IMR-90 (cell line): Measurements from ENCODE around the gene TVP23A. TPM values are rescaled to one million over a fixed set of nuclear protein-coding genes. Genes with fewer than 3 reads are reported as not detected.

Source experiments
- ATAC-seq: fragments of 200-7000 bp; cut with Tn5 transposase; 2 replicates; pipeline ENCODE4 v1.9.1; 2020; ENCODE audit warnings: low read depth, mild to moderate bottlenecking, moderate library complexity
- BruUV-seq: library from RNA; stranded (reverse); fragments of 400-500 nt; replicated peaks from 2 replicates; lab custom pipeline; 2021; lab: Mats Ljungman, UMichigan
- CTCF ChIA-PET: fragments of 300-600 bp; formaldehyde crosslinking; extraction: SDS; loops from one replicate; lab custom pipeline; 2021; ENCODE audit warnings: antibody characterized with exemption; lab: Yijun Ruan, JAX
- POLR2A ChIA-PET: fragments of 300-600 bp; sonication (Branson Sonifier 250); formaldehyde crosslinking; loops from one replicate; lab custom pipeline; 2022; ENCODE audit warnings: antibody characterized with exemption; ENCODE audit not compliant: unreplicated experiment; lab: Charles Lee
- DNase-seq: peaks from one replicate; pipeline ENCODE4 v3.0.0; 2013
- H2AFZ ChIP-seq: replicated peaks from 2 replicates; pipeline ENCODE3; 2013; ENCODE audit warnings: low read length, mild to moderate bottlenecking; ENCODE audit not compliant: poor library complexity
- H2AK5ac ChIP-seq: 2 replicates; pipeline ENCODE4 v1.6.1; 2013; ENCODE audit warnings: low read depth, low read length, inconsistent platforms
- H2AK9ac ChIP-seq: replicated peaks from 2 replicates; pipeline ENCODE3; 2013; ENCODE audit warnings: mild to moderate bottlenecking, low read depth, low read length, moderate library complexity; ENCODE audit not compliant: poor library complexity
- H2BK120ac ChIP-seq: 2 replicates; pipeline ENCODE4 v1.6.1; 2013; ENCODE audit warnings: low read depth, low read length, inconsistent platforms
- H2BK15ac ChIP-seq: 3 replicates; pipeline ENCODE4 v1.6.1; 2013; ENCODE audit warnings: low read depth, low read length, inconsistent platforms
- H2BK20ac ChIP-seq: 2 replicates; pipeline ENCODE4 v1.6.1; 2013; ENCODE audit warnings: low read depth, mild to moderate bottlenecking, inconsistent platforms, low read length, moderate library complexity
- H2BK5ac ChIP-seq: 2 replicates; pipeline ENCODE4 v1.6.1; 2013; ENCODE audit warnings: mild to moderate bottlenecking, low read depth, low read length, inconsistent platforms; ENCODE audit not compliant: poor library complexity, severe bottlenecking
- H3K14ac ChIP-seq: replicated peaks from 2 replicates; pipeline ENCODE4 v1.6.1; 2013; ENCODE audit warnings: low read depth, low read length, inconsistent platforms
- H3K18ac ChIP-seq: 2 replicates; pipeline ENCODE4 v1.6.1; 2013; ENCODE audit warnings: low read depth, low read length, control low read depth
- H3K23ac ChIP-seq: 2 replicates; pipeline ENCODE4 v1.6.1; 2013; ENCODE audit warnings: low read depth, low read length, inconsistent platforms
- H3K27ac ChIP-seq: 2 replicates; pipeline ENCODE4 v1.5.1; 2013; ENCODE audit warnings: mild to moderate bottlenecking, control low read depth, low read length; ENCODE audit not compliant: insufficient read depth
- H3K27me3 ChIP-seq: 2 replicates; pipeline ENCODE4 v1.6.1; 2013; ENCODE audit warnings: low read length; ENCODE audit not compliant: control insufficient read depth, insufficient read depth
- H3K36me3 ChIP-seq: 2 replicates; pipeline ENCODE4 v1.6.1; 2013; ENCODE audit warnings: low read length, mixed read lengths; ENCODE audit not compliant: control insufficient read depth, insufficient read depth
- H3K4ac ChIP-seq: 2 replicates; pipeline ENCODE4 v1.6.1; 2013; ENCODE audit warnings: low read depth, low read length, inconsistent platforms
- H3K4me1 ChIP-seq: 2 replicates; pipeline ENCODE4 v1.6.1; 2013; ENCODE audit warnings: low read length, mixed read lengths; ENCODE audit not compliant: control insufficient read depth, insufficient read depth
- H3K4me2 ChIP-seq: 2 replicates; pipeline ENCODE4 v1.6.1; 2013; ENCODE audit warnings: low read depth, mild to moderate bottlenecking, control low read depth, low read length, moderate library complexity
- H3K4me3 ChIP-seq: 2 replicates; pipeline ENCODE4 v1.5.1; 2013; ENCODE audit warnings: low read depth, mild to moderate bottlenecking, control low read depth, low read length, moderate library complexity; ENCODE audit not compliant: insufficient read depth
- H3K56ac ChIP-seq: 2 replicates; pipeline ENCODE4 v1.6.1; 2013; ENCODE audit warnings: low read length, inconsistent platforms; ENCODE audit not compliant: insufficient read depth; ENCODE audit errors: extremely low read depth
- H3K79me1 ChIP-seq, 2 experiments: 2 replicates each; pipeline ENCODE4 v1.6.1; 2013; ENCODE audit warnings: low read length in 2 of 2, inconsistent platforms in 1 of 2, low read depth in 1 of 2
- H3K9ac ChIP-seq: 2 replicates; pipeline ENCODE4 v1.6.1; 2013; ENCODE audit warnings: low read depth, low read length, control low read depth
- H3K9me1 ChIP-seq: 2 replicates; pipeline ENCODE4 v1.6.1; 2013; ENCODE audit warnings: low read length, inconsistent platforms; ENCODE audit not compliant: insufficient read depth
- H3K9me3 ChIP-seq: 2 replicates; pipeline ENCODE4 v1.6.1; 2013; ENCODE audit warnings: low read length; ENCODE audit not compliant: control insufficient read depth, insufficient read depth
- H4K20me1 ChIP-seq: 2 replicates; pipeline ENCODE4 v1.6.1; 2013; ENCODE audit warnings: low read length, inconsistent platforms; ENCODE audit not compliant: insufficient read depth
- H4K5ac ChIP-seq: 2 replicates; pipeline ENCODE4 v1.6.1; 2013; ENCODE audit warnings: mild to moderate bottlenecking, low read depth, low read length, control low read depth
- H4K8ac ChIP-seq, 2 experiments: 2 replicates each; pipeline ENCODE4 v1.6.1; 2013; ENCODE audit warnings: low read depth in 2 of 2, low read length in 2 of 2, control low read depth in 1 of 2, inconsistent platforms in 1 of 2
- H4K91ac ChIP-seq: 2 replicates; pipeline ENCODE4 v1.6.1; 2013; ENCODE audit warnings: low read depth, low read length, inconsistent platforms; ENCODE audit not compliant: insufficient read depth
- BHLHE40 ChIP-seq: fragments of 150-350 bp; IDR thresholded peaks from 2 replicates; pipeline ENCODE4 v1.6.1; 2016; ENCODE audit warnings: mild to moderate bottlenecking, low read depth, low read length
- CEBPB ChIP-seq: IDR thresholded peaks from 2 replicates; pipeline ENCODE4 v1.6.1; 2012; ENCODE audit warnings: low read depth, low read length, improper control_type of control experiment
- CHD1 ChIP-seq: IDR thresholded peaks from 2 replicates; pipeline ENCODE4 v1.6.1; 2012; ENCODE audit warnings: low read depth, low read length, improper control_type of control experiment
- MAFK ChIP-seq: IDR thresholded peaks from 2 replicates; pipeline ENCODE4 v1.6.1; 2012; ENCODE audit warnings: low read depth, low read length, improper control_type of control experiment
- MAZ ChIP-seq: IDR thresholded peaks from 2 replicates; pipeline ENCODE4 v1.6.1; 2012; ENCODE audit warnings: low read depth, mild to moderate bottlenecking, low read length, improper control_type of control experiment, moderate library complexity, borderline replicate concordance
- MXI1 ChIP-seq: IDR thresholded peaks from 2 replicates; pipeline ENCODE4 v1.6.1; 2012; ENCODE audit warnings: low read depth, mild to moderate bottlenecking, low read length, moderate library complexity, borderline replicate concordance
- POLR2A ChIP-seq: IDR thresholded peaks from 2 replicates; pipeline ENCODE4 v1.6.1; 2012; ENCODE audit warnings: mild to moderate bottlenecking, low read depth, low read length
- RAD21 ChIP-seq: IDR thresholded peaks from 2 replicates; pipeline ENCODE4 v1.6.1; 2012; ENCODE audit warnings: low read length, improper control_type of control experiment
- RCOR1 ChIP-seq: IDR thresholded peaks from 2 replicates; pipeline ENCODE4 v1.6.1; 2012; ENCODE audit warnings: mild to moderate bottlenecking, low read length, improper control_type of control experiment; ENCODE audit not compliant: insufficient replicate concordance
- RFX5 ChIP-seq: IDR thresholded peaks from 2 replicates; pipeline ENCODE4 v1.8.0; 2012; ENCODE audit warnings: low read depth, mild to moderate bottlenecking, low read length, moderate library complexity
- SMC3 ChIP-seq: fragments of 150-350 bp; IDR thresholded peaks from 2 replicates; pipeline ENCODE4 v1.6.1; 2016; ENCODE audit warnings: low read depth, mild to moderate bottlenecking, antibody characterized with exemption, low read length, moderate library complexity
- WGBS, 2 experiments: methylation state at CpG; one replicate each; pipeline versions ENCODE4 v1.1.5 to v1.1.7; 2013; ENCODE audit warnings: missing lambda C conversion rate in 2 of 2; ENCODE audit not compliant: insufficient read length in 1 of 2; ENCODE audit errors: extremely low coverage in 2 of 2; 5-methylcytosine and 5-hydroxymethylcytosine counted together
- dilution Hi-C: fragments of 300-500 bp; cut with HindIII; formaldehyde crosslinking; loops from one replicate; pipeline ENCODE4 v1.14.3; 2018; ENCODE audit warnings: low sequenced_read_pairs; ENCODE audit not compliant: unreplicated experiment
- in situ Hi-C: fragments of 300-500 bp; cut with MboI; formaldehyde crosslinking; loops from 3 replicates; pipeline ENCODE4 v1.14.3; 2019; ENCODE audit warnings: low sequenced_read_pairs, inconsistent platforms, mixed read lengths
- intact Hi-C: fragments of 100-400 bp; cut with micrococcal nuclease; formaldehyde crosslinking; loops from 2 replicates; pipeline ENCODE4 v1.10.0; 2022
- polyA plus RNA-seq, 3 experiments: library from polyadenylated mRNA; depleted of rRNA; stranded (reverse); fragments of >200 nt; gene quantifications; 2 replicates each; pipeline ENCODE4 v1.2.3, GENCODE V29; 2012; ENCODE audit warnings: low replicate concordance in 1 of 3
- total RNA-seq: library from RNA; depleted of rRNA; stranded (reverse); fragments of >200 nt; gene quantifications from 2 replicates; pipeline ENCODE4 v1.2.3, GENCODE V29; 2012
- TF ChIP-seq, protein P1 (sequence below): fragments of 150-350 bp; IDR thresholded peaks from 2 replicates; pipeline ENCODE4 v1.6.1; 2017; ENCODE audit warnings: mild to moderate bottlenecking, antibody characterized with exemption, low read length, low read depth
- TF ChIP-seq, protein P2 (sequence below): conservative IDR thresholded peaks from 2 replicates; pipeline ENCODE4 v1.5.1; 2012; ENCODE audit warnings: mild to moderate bottlenecking, low read depth, low read length, improper control_type of control experiment

TVP23A gene
- total and polyA plus RNA-seq, 2 of the 4 experiments (the other 2 are of a cell fraction), result not detected

DNA sequence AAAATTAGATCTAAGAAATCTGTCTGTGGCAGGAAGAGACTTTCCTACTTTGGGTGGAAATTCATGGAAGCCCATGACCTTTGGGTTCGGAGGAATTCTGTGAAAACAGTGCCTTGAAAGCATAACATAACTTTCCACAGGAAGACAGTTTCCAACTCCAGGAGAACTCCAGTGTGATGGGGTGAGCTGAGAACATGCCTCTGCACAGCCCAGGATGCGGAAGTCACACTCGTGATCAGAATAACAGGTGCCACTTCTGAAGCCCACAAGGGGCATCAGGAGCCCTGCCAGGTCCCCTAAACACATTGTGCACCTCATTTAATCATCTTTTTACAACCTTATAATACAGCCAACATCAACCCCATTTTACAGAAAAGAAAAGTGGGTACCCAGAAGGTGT is 9.7 kb downstream of the TVP23A start:
- no peak overlapping the region for H3K9ac ChIP-seq
- H3K9me1 ChIP-seq, result no peaks in the 10 kb centered on the region
- intact Hi-C loops, result no loop called here
- no peak overlapping the region for H2AK5ac ChIP-seq
- peaks cover 12% of the 10 kb centered on the region for H3K27me3 ChIP-seq
- H4K8ac ChIP-seq, result no peak overlapping the region
- no peak for TF ChIP-seq RAD21
- TF ChIP-seq POLR2A, result no peak
- TF ChIP-seq SMC3, result no peak
- TF ChIP-seq RFX5, result no peak
- TF ChIP-seq, protein P1, sequence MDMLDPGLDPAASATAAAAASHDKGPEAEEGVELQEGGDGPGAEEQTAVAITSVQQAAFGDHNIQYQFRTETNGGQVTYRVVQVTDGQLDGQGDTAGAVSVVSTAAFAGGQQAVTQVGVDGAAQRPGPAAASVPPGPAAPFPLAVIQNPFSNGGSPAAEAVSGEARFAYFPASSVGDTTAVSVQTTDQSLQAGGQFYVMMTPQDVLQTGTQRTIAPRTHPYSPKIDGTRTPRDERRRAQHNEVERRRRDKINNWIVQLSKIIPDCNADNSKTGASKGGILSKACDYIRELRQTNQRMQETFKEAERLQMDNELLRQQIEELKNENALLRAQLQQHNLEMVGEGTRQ, result no peak
- TF ChIP-seq MAFK, result no peak
- no peak for TF ChIP-seq MXI1
- no peak for TF ChIP-seq MAZ
- no peak for TF ChIP-seq CHD1
- no peak for TF ChIP-seq RCOR1
- TF ChIP-seq, protein P2, sequence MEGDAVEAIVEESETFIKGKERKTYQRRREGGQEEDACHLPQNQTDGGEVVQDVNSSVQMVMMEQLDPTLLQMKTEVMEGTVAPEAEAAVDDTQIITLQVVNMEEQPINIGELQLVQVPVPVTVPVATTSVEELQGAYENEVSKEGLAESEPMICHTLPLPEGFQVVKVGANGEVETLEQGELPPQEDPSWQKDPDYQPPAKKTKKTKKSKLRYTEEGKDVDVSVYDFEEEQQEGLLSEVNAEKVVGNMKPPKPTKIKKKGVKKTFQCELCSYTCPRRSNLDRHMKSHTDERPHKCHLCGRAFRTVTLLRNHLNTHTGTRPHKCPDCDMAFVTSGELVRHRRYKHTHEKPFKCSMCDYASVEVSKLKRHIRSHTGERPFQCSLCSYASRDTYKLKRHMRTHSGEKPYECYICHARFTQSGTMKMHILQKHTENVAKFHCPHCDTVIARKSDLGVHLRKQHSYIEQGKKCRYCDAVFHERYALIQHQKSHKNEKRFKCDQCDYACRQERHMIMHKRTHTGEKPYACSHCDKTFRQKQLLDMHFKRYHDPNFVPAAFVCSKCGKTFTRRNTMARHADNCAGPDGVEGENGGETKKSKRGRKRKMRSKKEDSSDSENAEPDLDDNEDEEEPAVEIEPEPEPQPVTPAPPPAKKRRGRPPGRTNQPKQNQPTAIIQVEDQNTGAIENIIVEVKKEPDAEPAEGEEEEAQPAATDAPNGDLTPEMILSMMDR, result no peak
- no peak for TF ChIP-seq BHLHE40
- no peak for TF ChIP-seq CEBPB
- no peaks in the 10 kb centered on the region for H3K4me1 ChIP-seq
- no peak overlapping the region for H3K23ac ChIP-seq
- H4K5ac ChIP-seq, result no peak overlapping the region
- H3K18ac ChIP-seq, result no peak overlapping the region
- no peak overlapping the region for H2BK15ac ChIP-seq
- H4K20me1 ChIP-seq, result no peaks in the 10 kb centered on the region
- no peak overlapping the region for H2BK5ac ChIP-seq
- ATAC-seq (no peak), DNase-seq (no peak)
- no peak overlapping the region for H2AK9ac ChIP-seq
- 87% methylated on average over 2 of the region's 3 CpGs; no CpG with 5 or more reads in 1 of the 2 experiments for WGBS, 2 experiments
- H3K56ac ChIP-seq, result no peak overlapping the region
- no peak overlapping the region for H4K91ac ChIP-seq
- H3K4ac ChIP-seq, result no peak overlapping the region
- no peaks in the 10 kb centered on the region for H3K79me1 ChIP-seq
- no peak overlapping the region for H2AFZ ChIP-seq
- POLR2A ChIA-PET, result no interaction called here
- H3K36me3 ChIP-seq, result no peaks in the 10 kb centered on the region
- no peak overlapping the region for H3K27ac ChIP-seq
- H3K9me3 ChIP-seq, result no peaks in the 10 kb centered on the region
- H3K4me3 ChIP-seq, result no peak overlapping the region
- no peak overlapping the region for H2BK20ac ChIP-seq
- dilution Hi-C loops, result no loop called here
- H2BK120ac ChIP-seq, result no peak overlapping the region
- no peak overlapping the region for H3K14ac ChIP-seq
- in situ Hi-C loops, result no loop called here
- BruUV-seq, result no TSS peak
- H3K4me2 ChIP-seq, result no peak overlapping the region
- CTCF ChIA-PET, result no interaction called here
